Frontal cortex (tissue), 4 donors: ENCODE results near the gene TEX38. TPM values are rescaled to one million over a fixed set of nuclear protein-coding genes. Genes with fewer than 3 reads are reported as not detected.
A peak's percentile ranks its signal among the peaks of the same experiment; 100 is the strongest.
"Not testable (repeated sequence)": the region's sequence is repeated elsewhere in the genome, so short reads cannot be mapped to it uniquely, and the experiment has no call there.

Experiments
- DNase-seq, 2 donors: peaks; one replicate each; pipeline ENCODE4 v3.0.0; 2012; ENCODE audit warnings: low spot score in 2 of 2
- FAIRE-seq: peaks from 2 replicates; lab custom pipeline; 2012; peaks lifted over from hg19 to GRCh38; lab: Jason Lieb, UNC
- total RNA-seq: library from RNA; depleted of rRNA; stranded (reverse); fragments of >200 nt; gene quantifications from one replicate; pipeline ENCODE4 v1.2.3, GENCODE V29; 2014
- donor health status: control.
- donor health status: control.
- donor health status: control.

The TEX38 gene
- total RNA-seq, 1 donor from 2014 or later: not detected

- FAIRE-seq (no peak), DNase-seq (no peak)
Observed at GRCh38 chr1:46654012-46654411, 17.6 kb upstream of the TEX38 start.

- not testable (repeated sequence) for DNase-seq, FAIRE-seq
Observed at GRCh38 chr1:46654698-46655097, 17.0 kb upstream of the TEX38 start.

- FAIRE-seq (no peak), DNase-seq (no peak)
Observed at GRCh38 chr1:46655848-46656247, 15.8 kb upstream of the TEX38 start.

GRCh38 chr1:46656643-46657042 is 15.0 kb upstream of the TEX38 start:
- no peak for DNase-seq
- no peak for FAIRE-seq

- no peak for FAIRE-seq
Observed at GRCh38 chr1:46657775-46658174, 13.9 kb upstream of the TEX38 start.

GRCh38 chr1:46659307-46659870 is 12.3 kb upstream of the TEX38 start:
- DNase-seq (no peak), FAIRE-seq (no peak)

More at GRCh38 chr1:46657775-46658174, 13.9 kb upstream of the TEX38 start:
- no peak for DNase-seq

- not testable (repeated sequence) for DNase-seq, FAIRE-seq
Observed at GRCh38 chr1:46660116-46660515, 11.5 kb upstream of the TEX38 start.

- not testable (repeated sequence) for DNase-seq, FAIRE-seq
Observed at GRCh38 chr1:46662919-46663318, 8.7 kb upstream of the TEX38 start.

GRCh38 chr1:46665983-46666382 is 5.7 kb upstream of the TEX38 start:
- DNase-seq (no peak), FAIRE-seq (no peak)

GRCh38 chr1:46667782-46668760 is 3.6 kb upstream of the TEX38 start, which contains the start of gene ATPAF1:
ATPAF1 (minus strand) TSS chr1:46668364; CDS start chr1:46668322, 42 bp downstream.
- peak; percentile 86 to 91 for DNase-seq
- FAIRE-seq: no peak

- no peak for FAIRE-seq
- DNase-seq: no peak
Observed at GRCh38 chr1:46670134-46670533, 1.5 kb upstream of the TEX38 start.

- FAIRE-seq: no peak
Observed at GRCh38 chr1:46672696-46673095, 1.0 kb downstream of the TEX38 start.

GRCh38 chr1:46673749-46674182 is 2.1 kb downstream of the TEX38 start:
- DNase-seq: no peak
- FAIRE-seq: no peak

More at GRCh38 chr1:46672696-46673095, 1.0 kb downstream of the TEX38 start:
- DNase-seq: no peak

GRCh38 chr1:46675549-46676314 is 4.1 kb downstream of the TEX38 start:
- FAIRE-seq (no peak), DNase-seq (no peak)

- DNase-seq (no peak), FAIRE-seq (no peak)
Observed at GRCh38 chr1:46676531-46676930, 4.9 kb downstream of the TEX38 start.

GRCh38 chr1:46677339-46677738 is 5.7 kb downstream of the TEX38 start:
- FAIRE-seq: no peak
- DNase-seq: no peak

GRCh38 chr1:46679789-46680573 is 8.3 kb downstream of the TEX38 start:
- FAIRE-seq (no peak), DNase-seq (no peak)

GRCh38 chr1:46681333-46682034 is 9.8 kb downstream of the TEX38 start:
- FAIRE-seq: no peak

GRCh38 chr1:46682064-46682463 is 10.4 kb downstream of the TEX38 start:
- no peak for DNase-seq
- FAIRE-seq: no peak

More at GRCh38 chr1:46681333-46682034, 9.8 kb downstream of the TEX38 start:
- no peak for DNase-seq
